ENCODE results near the gene ETFDH. TPM values are rescaled to one million over a fixed set of nuclear protein-coding genes. Genes with fewer than 3 reads are reported as not detected.

The ETFDH gene
- total and polyA plus RNA-seq, 9 of the 15 experiments (the other 6 are each of a cell fraction or from before 2014, with no cell fraction given): 14.6 to 33.6 (median 25.9) TPM

DNA sequence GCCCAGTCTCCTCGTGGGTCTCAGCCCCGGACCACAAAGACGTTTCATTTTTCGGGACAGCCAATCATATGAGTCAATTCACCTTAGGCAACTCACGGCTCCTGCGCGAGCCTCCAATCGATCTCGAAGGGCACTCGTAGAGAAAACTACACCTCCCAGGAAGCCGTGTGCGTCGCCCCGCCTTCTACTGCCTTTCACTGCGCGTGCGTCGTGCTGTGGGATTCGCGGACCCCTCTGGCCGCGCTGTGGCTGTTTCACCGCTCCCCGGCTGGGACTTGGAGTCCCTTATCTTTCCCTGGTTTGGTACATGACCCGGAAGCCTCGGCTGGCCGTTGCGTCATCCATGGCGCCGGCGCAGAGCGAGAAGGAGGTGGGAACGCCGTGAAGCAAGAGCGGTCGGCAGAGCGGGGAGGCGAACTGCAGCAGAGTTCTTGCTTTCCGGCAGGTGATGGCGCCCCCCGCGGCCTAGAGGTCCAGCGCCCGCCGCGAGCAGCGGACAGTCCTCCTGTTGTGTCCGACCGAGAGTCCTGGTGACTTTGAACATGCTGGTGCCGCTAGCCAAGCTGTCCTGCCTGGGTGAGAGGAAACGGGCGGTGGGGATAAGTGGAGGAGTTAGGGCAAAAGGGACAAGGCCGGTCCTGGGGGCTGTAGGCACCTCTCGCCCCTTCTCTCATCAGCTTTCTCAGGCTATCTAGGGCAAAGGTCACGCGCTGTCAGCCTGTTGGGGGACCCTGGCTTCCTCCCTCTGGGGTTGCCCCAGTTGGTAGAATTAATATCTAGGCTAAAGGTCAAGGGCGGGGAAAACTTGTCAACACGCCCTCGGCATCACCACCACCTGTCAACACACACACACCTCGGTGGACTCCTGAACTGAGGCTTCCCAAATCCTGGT, at the start of gene ETFDH (continued):
- TF ChIP-seq, protein P1, sequence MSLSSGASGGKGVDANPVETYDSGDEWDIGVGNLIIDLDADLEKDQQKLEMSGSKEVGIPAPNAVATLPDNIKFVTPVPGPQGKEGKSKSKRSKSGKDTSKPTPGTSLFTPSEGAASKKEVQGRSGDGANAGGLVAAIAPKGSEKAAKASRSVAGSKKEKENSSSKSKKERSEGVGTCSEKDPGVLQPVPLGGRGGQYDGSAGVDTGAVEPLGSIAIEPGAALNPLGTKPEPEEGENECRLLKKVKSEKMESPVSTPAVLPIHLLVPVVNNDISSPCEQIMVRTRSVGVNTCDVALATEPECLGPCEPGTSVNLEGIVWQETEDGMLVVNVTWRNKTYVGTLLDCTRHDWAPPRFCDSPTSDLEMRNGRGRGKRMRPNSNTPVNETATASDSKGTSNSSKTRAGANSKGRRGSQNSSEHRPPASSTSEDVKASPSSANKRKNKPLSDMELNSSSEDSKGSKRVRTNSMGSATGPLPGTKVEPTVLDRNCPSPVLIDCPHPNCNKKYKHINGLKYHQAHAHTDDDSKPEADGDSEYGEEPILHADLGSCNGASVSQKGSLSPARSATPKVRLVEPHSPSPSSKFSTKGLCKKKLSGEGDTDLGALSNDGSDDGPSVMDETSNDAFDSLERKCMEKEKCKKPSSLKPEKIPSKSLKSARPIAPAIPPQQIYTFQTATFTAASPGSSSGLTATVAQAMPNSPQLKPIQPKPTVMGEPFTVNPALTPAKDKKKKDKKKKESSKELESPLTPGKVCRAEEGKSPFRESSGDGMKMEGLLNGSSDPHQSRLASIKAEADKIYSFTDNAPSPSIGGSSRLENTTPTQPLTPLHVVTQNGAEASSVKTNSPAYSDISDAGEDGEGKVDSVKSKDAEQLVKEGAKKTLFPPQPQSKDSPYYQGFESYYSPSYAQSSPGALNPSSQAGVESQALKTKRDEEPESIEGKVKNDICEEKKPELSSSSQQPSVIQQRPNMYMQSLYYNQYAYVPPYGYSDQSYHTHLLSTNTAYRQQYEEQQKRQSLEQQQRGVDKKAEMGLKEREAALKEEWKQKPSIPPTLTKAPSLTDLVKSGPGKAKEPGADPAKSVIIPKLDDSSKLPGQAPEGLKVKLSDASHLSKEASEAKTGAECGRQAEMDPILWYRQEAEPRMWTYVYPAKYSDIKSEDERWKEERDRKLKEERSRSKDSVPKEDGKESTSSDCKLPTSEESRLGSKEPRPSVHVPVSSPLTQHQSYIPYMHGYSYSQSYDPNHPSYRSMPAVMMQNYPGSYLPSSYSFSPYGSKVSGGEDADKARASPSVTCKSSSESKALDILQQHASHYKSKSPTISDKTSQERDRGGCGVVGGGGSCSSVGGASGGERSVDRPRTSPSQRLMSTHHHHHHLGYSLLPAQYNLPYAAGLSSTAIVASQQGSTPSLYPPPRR (CRISPR knock-in tag; IDR thresholded peaks at IDR 0.05; ENCODE audit: borderline replicate concordance): no peak
- TF ChIP-seq RBM14 (IDR thresholded peaks at IDR 0.05; ENCODE audit: borderline replicate concordance, insufficient read depth, low read depth, low read length) (no peak), ZBTB7A (IDR thresholded peaks at IDR 0.05; ENCODE audit: borderline replicate concordance, control insufficient read depth, low read depth, low read length) (peak; percentile 44; the same call in 1 of the 2 replicates), CHD1 (IDR thresholded peaks at IDR 0.05; ENCODE audit: low read length) (peak; percentile 63), HCFC1 (IDR thresholded peaks at IDR 0.05; ENCODE audit: low read depth, low read length) (peak; percentile 95), HMG20B (CRISPR knock-in tag; IDR thresholded peaks at IDR 0.05) (no peak), ZC3H4 (CRISPR knock-in tag; IDR thresholded peaks at IDR 0.05; ENCODE audit: borderline replicate concordance) (no peak), KDM4B (IDR thresholded peaks at IDR 0.05; ENCODE audit: borderline replicate concordance in 2 of 2, low read depth in 1 of 2) (0 out of 4 replicates have a peak, but pooled peaks of 1 of the 2 experiments have one; percentile 65), MCM5 (IDR thresholded peaks at IDR 0.05; ENCODE audit: low read depth) (no peak), FIP1L1 (IDR thresholded peaks at IDR 0.05; ENCODE audit: low read depth, low read length, poor library complexity, severe bottlenecking) (peak; percentile 82), POLR2AphosphoS2 (IDR thresholded peaks at IDR 0.05; ENCODE audit: low read length) (no peak), SREBF2 (CRISPR knock-in tag; IDR thresholded peaks at IDR 0.05) (no peak)
- TF ChIP-seq, protein P2, sequence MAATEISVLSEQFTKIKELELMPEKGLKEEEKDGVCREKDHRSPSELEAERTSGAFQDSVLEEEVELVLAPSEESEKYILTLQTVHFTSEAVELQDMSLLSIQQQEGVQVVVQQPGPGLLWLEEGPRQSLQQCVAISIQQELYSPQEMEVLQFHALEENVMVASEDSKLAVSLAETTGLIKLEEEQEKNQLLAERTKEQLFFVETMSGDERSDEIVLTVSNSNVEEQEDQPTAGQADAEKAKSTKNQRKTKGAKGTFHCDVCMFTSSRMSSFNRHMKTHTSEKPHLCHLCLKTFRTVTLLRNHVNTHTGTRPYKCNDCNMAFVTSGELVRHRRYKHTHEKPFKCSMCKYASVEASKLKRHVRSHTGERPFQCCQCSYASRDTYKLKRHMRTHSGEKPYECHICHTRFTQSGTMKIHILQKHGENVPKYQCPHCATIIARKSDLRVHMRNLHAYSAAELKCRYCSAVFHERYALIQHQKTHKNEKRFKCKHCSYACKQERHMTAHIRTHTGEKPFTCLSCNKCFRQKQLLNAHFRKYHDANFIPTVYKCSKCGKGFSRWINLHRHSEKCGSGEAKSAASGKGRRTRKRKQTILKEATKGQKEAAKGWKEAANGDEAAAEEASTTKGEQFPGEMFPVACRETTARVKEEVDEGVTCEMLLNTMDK (IDR thresholded peaks at IDR 0.05; ENCODE audit: borderline replicate concordance, insufficient read depth, low read depth, low read length, poor library complexity, severe bottlenecking): peak; percentile 96
- TF ChIP-seq, protein P3, sequence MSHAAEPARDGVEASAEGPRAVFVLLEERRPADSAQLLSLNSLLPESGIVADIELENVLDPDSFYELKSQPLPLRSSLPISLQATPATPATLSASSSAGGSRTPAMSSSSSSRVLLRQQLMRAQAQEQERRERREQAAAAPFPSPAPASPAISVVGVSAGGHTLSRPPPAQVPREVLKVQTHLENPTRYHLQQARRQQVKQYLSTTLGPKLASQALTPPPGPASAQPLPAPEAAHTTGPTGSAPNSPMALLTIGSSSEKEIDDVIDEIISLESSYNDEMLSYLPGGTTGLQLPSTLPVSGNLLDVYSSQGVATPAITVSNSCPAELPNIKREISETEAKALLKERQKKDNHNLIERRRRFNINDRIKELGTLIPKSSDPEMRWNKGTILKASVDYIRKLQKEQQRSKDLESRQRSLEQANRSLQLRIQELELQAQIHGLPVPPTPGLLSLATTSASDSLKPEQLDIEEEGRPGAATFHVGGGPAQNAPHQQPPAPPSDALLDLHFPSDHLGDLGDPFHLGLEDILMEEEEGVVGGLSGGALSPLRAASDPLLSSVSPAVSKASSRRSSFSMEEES (CRISPR knock-in tag; IDR thresholded peaks at IDR 0.05): no peak
- TF ChIP-seq, protein P4, sequence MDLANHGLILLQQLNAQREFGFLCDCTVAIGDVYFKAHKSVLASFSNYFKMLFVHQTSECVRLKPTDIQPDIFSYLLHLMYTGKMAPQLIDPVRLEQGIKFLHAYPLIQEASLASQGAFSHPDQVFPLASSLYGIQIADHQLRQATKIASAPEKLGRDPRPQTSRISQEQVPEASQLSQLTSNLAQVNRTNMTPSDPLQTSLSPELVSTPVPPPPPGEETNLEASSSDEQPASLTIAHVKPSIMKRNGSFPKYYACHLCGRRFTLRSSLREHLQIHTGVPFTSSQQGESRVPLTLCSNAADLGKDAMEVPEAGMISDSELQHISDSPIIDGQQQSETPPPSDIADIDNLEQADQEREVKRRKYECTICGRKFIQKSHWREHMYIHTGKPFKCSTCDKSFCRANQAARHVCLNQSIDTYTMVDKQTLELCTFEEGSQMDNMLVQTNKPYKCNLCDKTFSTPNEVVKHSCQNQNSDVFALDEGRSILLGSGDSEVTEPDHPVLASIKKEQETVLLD (IDR thresholded peaks at IDR 0.05): peak; percentile 96

Measured in K562 (cell line).